HepG2 (cell line): ENCODE data around the gene SHLD1. TPM values are rescaled to one million over a fixed set of nuclear protein-coding genes. Genes with fewer than 3 reads are reported as not detected.

Experiments used
- ARNTL ChIP-seq: sonication (generic); formaldehyde crosslinking; IDR thresholded peaks from 2 replicates; pipeline ENCODE4 v1.4.0; 2020; ENCODE audit warnings: mild to moderate bottlenecking, missing genetic modification reagents
- ATF4 ChIP-seq, 2 experiments: fragments of 450-650 bp in 1 of 2; sonication (generic) in 1 of 2; formaldehyde crosslinking; IDR thresholded peaks; 2 replicates each; pipeline versions ENCODE4 v1.5.0 to v1.8.0; 2020 to 2022; ENCODE audit warnings: mild to moderate bottlenecking in 1 of 2, missing genetic modification reagents in 1 of 2
- BCL6 ChIP-seq: IDR thresholded peaks from 2 replicates; pipeline ENCODE4 v1.6.1; 2016; ENCODE audit warnings: missing genetic modification reagents, missing compliant biosample characterization
- GATA4 ChIP-seq: sonication (generic); IDR thresholded peaks from 2 replicates; pipeline ENCODE4 v1.6.1; 2016; ENCODE audit warnings: antibody characterized with exemption, low read depth, borderline replicate concordance
- IKZF5 ChIP-seq: IDR thresholded peaks from 2 replicates; pipeline ENCODE4 v1.6.1; 2018; ENCODE audit warnings: missing genetic modification reagents, mild to moderate bottlenecking, missing compliant biosample characterization
- IRF2 ChIP-seq: IDR thresholded peaks from 2 replicates; pipeline ENCODE4 v1.6.1; 2018; ENCODE audit warnings: missing genetic modification reagents, missing compliant biosample characterization
- KDM3A ChIP-seq: IDR thresholded peaks from 2 replicates; pipeline ENCODE4 v1.6.1; 2018; ENCODE audit warnings: low read depth, missing compliant biosample characterization
- MBD4 ChIP-seq: IDR thresholded peaks from 2 replicates; pipeline ENCODE4 v1.6.1; 2012; ENCODE audit warnings: low read length, inconsistent platforms, borderline replicate concordance
- NR1H2 ChIP-seq: sonication (generic); formaldehyde crosslinking; IDR thresholded peaks from 2 replicates; pipeline ENCODE4 v1.8.1; 2022; ENCODE audit warnings: low read depth, missing genetic modification reagents, borderline replicate concordance
- RBFOX2 ChIP-seq: fragments of 200-400 bp; formaldehyde crosslinking; IDR thresholded peaks from 2 replicates; pipeline ENCODE4 v1.6.1; 2017; ENCODE audit warnings: low read depth, mild to moderate bottlenecking, low read length
- SRF ChIP-seq: IDR thresholded peaks from 2 replicates; pipeline ENCODE4 v1.6.1; 2011; ENCODE audit warnings: mild to moderate bottlenecking, low read depth, low read length, moderate library complexity
- ZBTB34 ChIP-seq: sonication (generic); formaldehyde crosslinking; IDR thresholded peaks from 2 replicates; pipeline ENCODE4 v1.8.0; 2022; ENCODE audit warnings: mild to moderate bottlenecking, missing genetic modification reagents
- ZNF407 ChIP-seq: sonication (generic); formaldehyde crosslinking; IDR thresholded peaks from one replicate; pipeline ENCODE4 v1.5.1; 2020; ENCODE audit warnings: mild to moderate bottlenecking, missing genetic modification reagents; ENCODE audit errors: not compliant biosample characterization
- ZNF431 ChIP-seq: sonication (generic); formaldehyde crosslinking; IDR thresholded peaks from 2 replicates; pipeline ENCODE4 v1.9.0; 2022; ENCODE audit warnings: missing genetic modification reagents, low read depth, mild to moderate bottlenecking, borderline replicate concordance
- ZNF432 ChIP-seq: sonication (generic); formaldehyde crosslinking; IDR thresholded peaks from 2 replicates; pipeline ENCODE4 v1.5.0; 2020; ENCODE audit warnings: missing genetic modification reagents, mild to moderate bottlenecking, borderline replicate concordance
- ZSCAN21 ChIP-seq: sonication (generic); formaldehyde crosslinking; IDR thresholded peaks from 2 replicates; pipeline ENCODE4 v1.8.0; 2022; ENCODE audit warnings: mild to moderate bottlenecking, missing genetic modification reagents, moderate library complexity, borderline replicate concordance
- polyA plus RNA-seq, 8 experiments: library from polyadenylated mRNA; depleted of rRNA in 3 of 8; stranded (reverse) in 7 of 8; unstranded in 1 of 8; fragments of >200 nt; fragmentation: Illumina TruSeq in 4 of 8; extraction: Trizol in 4 of 8; gene quantifications; 2 replicates each; pipeline versions ENCODE4 v1.2.1 to v1.2.3, GENCODE V29; 2011 to 2016; ENCODE audit warnings: low read depth in 4 of 8, missing spikeins in 1 of 8, mixed read lengths in 1 of 8; ENCODE audit not compliant: insufficient read depth in 1 of 8
- total RNA-seq, 5 experiments: library from RNA; depleted of rRNA; stranded (reverse); fragments of >200 nt; fragmentation: Illumina TruSeq; extraction: Trizol; gene quantifications; 2 replicates each; pipeline ENCODE4 v1.2.3, GENCODE V29; 2016; ENCODE audit warnings: low read depth in 1 of 5

Gene SHLD1
- total and polyA plus RNA-seq, 2 of the 13 experiments (the other 11 are each of a cell fraction or from before 2014, with no cell fraction given), result 8.9 to 10.0 TPM

GRCh38 chr20:5781798-5782750 lies 31.9 kb downstream of the SHLD1 start (continued):
- TF ChIP-seq RBFOX2 (no peak), SRF (no peak), MBD4 (peak; percentile 84; the same call in 1 of the 2 replicates), ZNF407 (CRISPR knock-in tag) (no peak), IKZF5 (CRISPR knock-in tag) (peak; percentile 48), ZNF431 (CRISPR knock-in tag) (no peak), GATA4 (peak; percentile 89; the same call in 1 of the 2 replicates), ZBTB34 (peak; percentile 43; the same call in 1 of the 2 replicates), IRF2 (peak; percentile 32; the same call in 1 of the 2 replicates), KDM3A (CRISPR knock-in tag) (no peak), ZNF432 (CRISPR knock-in tag) (no peak), ATF4 (CRISPR knock-in tag; IDR thresholded peaks at IDR 0.05) (peak in 1 of 2 experiments; percentile 45; a peak in 2 of 4 replicates), NR1H2 (no peak), BCL6 (peak; percentile 99), ARNTL (CRISPR knock-in tag) (no peak), ZSCAN21 (CRISPR knock-in tag) (no peak)
